ENCODE results near the gene DPF3. TPM values are rescaled to one million over a fixed set of nuclear protein-coding genes. Genes with fewer than 3 reads are reported as not detected.
"Not testable (repeated sequence)": the region's sequence is repeated elsewhere in the genome, so short reads cannot be mapped to it uniquely, and the experiment has no call there.

Gene DPF3
- total RNA-seq, 4 donors from 2014 or later: 0.19 to 3.8 (median 0.58) TPM

GRCh38 chr14:72876005-72876709, 17.7 kb downstream of the DPF3 start:
- no peak for TF ChIP-seq CTCF (IDR thresholded peaks at IDR 0.05)
- DNase-seq (ENCODE audit: low spot score): no peak
- no peak for ATAC-seq (ENCODE audit: low FRiP score)

GRCh38 chr14:72870878-72871277, 23.0 kb downstream of the DPF3 start:
- not testable (repeated sequence) for ATAC-seq (ENCODE audit: low FRiP score); DNase-seq (ENCODE audit: low spot score)

GRCh38 chr14:72869407-72870329, 24.2 kb downstream of the DPF3 start:
- ATAC-seq (ENCODE audit: low FRiP score) (no peak), DNase-seq (ENCODE audit: low spot score) (no peak)
- no peak for TF ChIP-seq CTCF (IDR thresholded peaks at IDR 0.05)

GRCh38 chr14:72868500-72868899, 25.4 kb downstream of the DPF3 start:
- ATAC-seq (ENCODE audit: low FRiP score): no peak
- DNase-seq (ENCODE audit: low spot score): no peak
- TF ChIP-seq CTCF (IDR thresholded peaks at IDR 0.05): no peak

- no peak for ATAC-seq (ENCODE audit: low FRiP score)
- no peak for TF ChIP-seq CTCF (IDR thresholded peaks at IDR 0.05)
- no peak for DNase-seq (ENCODE audit: low spot score)
These were observed 29.1 kb downstream of the DPF3 start for GRCh38 chr14:72864712-72865365.

- TF ChIP-seq CTCF (IDR thresholded peaks at IDR 0.05): no peak
- DNase-seq (ENCODE audit: low spot score) (no peak), ATAC-seq (ENCODE audit: low FRiP score) (no peak)
These were observed 30.5 kb downstream of the DPF3 start for GRCh38 chr14:72863216-72864006.
